Fibroblast of pulmonary artery (primary cell): Measurements from ENCODE around the gene EPHA7.

Experiments
- DNase-seq: peaks from one replicate; pipeline ENCODE4 v3.0.0-alpha.2; 2010; ENCODE audit warnings: low read depth
- H3K4me3 ChIP-seq: replicated peaks from 2 replicates; pipeline ENCODE4 v1.5.1; 2011; ENCODE audit warnings: low read depth, mild to moderate bottlenecking, control low read depth, low read length, moderate library complexity
- CTCF ChIP-seq: IDR thresholded peaks from 2 replicates; pipeline ENCODE4 v1.5.1; 2011; ENCODE audit warnings: mild to moderate bottlenecking, control low read depth, low read length, inconsistent platforms; ENCODE audit errors: missing control alignments

EPHA7 gene

DNA sequence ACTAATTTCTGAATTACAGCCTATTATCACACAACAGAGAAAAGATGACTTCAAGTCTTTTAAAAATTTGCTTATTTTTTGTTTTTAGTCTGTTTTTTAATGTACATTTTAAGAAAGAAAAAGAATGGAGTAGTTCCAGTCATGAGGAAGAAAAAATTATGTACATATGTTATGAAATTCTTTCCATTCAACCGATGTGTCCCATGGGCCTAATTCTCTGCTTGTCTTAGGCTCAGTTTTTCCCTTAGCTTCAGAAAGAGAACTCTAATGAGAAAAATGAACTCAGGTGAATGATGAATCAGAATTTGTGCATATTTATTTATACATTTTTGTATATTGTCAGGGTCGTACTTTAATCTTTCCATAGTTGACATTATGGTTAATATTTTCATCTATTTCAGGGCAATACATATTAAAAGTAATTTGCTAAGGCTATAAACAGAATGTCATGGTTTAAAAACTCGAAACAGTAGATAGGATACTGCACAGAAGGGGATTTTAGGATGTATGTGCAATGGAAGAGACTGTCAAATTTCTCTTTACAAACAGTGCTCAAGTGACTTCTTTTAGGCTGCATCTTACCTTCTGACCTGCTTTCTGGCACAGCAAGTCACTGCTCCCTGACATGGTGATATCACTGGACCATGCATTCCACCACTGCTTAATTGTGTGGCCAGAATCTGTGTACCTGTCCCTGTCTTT, 153.1 kb downstream of the EPHA7 start:
- DNase-seq, result no peak
- no peak overlapping the region for H3K4me3 ChIP-seq
- TF ChIP-seq CTCF, result no peak

GRCh38 chr6:93260881-93261280, 158.5 kb downstream of the EPHA7 start:
- DNase-seq, result no peak
- no peak for TF ChIP-seq CTCF
- H3K4me3 ChIP-seq, result no peak overlapping the region

DNA sequence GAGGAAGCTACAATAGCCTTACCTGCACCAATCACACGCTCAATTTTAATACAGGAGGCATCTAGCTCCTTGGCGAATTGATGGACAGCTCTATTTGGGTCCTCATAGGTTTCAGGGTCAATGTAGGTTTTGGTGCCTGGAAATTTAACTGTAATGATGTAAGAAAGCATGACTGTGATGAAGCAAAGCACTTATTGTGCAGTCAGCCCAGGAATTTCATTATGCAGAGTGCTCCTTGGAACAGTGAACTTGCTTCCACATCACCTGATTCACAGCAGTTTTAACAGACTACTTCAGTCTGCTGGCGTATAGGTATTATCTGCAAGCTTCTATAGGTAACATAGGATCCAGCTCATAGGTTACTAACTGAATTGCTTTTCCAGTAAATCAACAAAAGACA, 160.0 kb downstream of the EPHA7 start:
- H3K4me3 ChIP-seq, result no peak overlapping the region
- no peak for DNase-seq
- TF ChIP-seq CTCF, result no peak

DNA sequence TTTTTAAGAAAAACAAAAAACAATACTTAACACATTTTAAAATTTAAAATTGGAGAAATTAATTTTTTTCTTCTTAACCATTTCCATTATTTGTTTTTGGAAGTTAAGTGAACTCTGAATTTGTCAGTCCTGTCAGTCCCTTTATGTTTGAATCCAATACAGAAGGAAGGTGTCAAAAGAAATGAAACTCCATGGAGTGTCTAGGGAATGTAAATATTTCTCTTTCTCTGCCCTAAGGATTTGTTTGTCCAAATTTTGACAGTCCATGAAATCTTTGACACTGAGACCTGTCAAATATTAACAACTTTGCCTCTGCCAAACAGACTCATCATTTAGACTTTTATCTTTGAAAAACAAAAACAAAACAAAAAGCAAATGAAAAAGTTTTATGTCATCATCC, 166.4 kb downstream of the EPHA7 start:
- TF ChIP-seq CTCF, result no peak
- no peak overlapping the region for H3K4me3 ChIP-seq
- DNase-seq, result no peak

DNA sequence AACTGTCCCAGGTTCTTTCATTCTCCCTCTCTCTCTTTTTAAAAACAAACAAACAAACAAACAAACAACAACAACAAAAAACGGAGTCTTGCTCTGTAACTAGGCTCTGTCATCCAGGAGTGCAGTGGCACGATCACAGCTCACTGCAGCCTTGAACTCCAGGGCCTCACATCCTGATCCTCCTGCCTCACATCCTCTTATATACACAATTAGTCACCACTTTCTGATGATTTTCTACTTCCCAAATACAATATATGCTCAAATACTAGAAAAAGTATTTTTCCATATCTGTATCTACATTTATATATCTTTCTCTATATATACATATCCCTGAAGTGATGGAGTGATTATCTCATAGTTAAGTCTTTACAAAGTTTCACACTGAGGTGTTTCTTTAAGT, 170.7 kb downstream of the EPHA7 start:
- no peak for TF ChIP-seq CTCF
- no peak for DNase-seq
- H3K4me3 ChIP-seq, result no peak overlapping the region

DNA sequence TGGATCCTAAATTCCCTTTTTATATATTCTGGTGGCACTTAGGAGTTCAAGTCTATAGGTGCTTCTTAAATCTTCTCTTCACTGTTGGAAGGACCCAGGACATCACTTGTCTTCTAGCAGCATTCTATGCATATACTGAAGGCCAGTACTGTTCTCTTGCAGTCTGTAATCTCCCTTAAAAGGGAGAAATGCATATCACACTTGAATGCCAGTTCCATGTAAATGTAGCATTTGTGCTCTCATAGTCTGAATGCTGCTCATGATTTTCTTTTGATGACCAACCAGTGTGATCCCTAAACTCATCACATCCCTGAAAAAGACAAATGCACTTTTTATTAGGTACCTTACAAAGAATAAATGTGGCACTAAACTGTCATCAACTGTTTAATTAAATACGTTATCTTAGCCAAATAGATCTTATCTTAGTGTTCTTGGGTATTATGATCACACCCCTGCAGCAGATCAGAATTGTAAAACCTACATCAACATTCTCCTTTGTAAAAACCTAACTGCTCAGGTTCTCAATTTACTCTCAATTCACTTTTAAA, 176.1 kb downstream of the EPHA7 start:
- no peak for TF ChIP-seq CTCF
- no peak overlapping the region for H3K4me3 ChIP-seq
- DNase-seq, result no peak

- no peak for TF ChIP-seq CTCF
- DNase-seq, result no peak
These were observed 177.3 kb downstream of the EPHA7 start for GRCh38 chr6:93242049-93242448.

More at GRCh38 chr6:93242049-93242448, 177.3 kb downstream of the EPHA7 start:
- H3K4me3 ChIP-seq, result no peak overlapping the region
